NT2/D1 (cell line): ENCODE data around the gene CXCL8.

Experiments used
- SUZ12 ChIP-seq: IDR thresholded peaks from 2 replicates; pipeline ENCODE4 v1.6.1; 2011; ENCODE audit not compliant: insufficient read length, insufficient read depth; ENCODE audit errors: extremely low read depth
- YY1 ChIP-seq: IDR thresholded peaks from 2 replicates; pipeline ENCODE4 v1.6.1; 2011; ENCODE audit not compliant: insufficient read length, insufficient read depth
- ZNF274 ChIP-seq: IDR thresholded peaks from 2 replicates; pipeline ENCODE4 v1.6.1; 2011; ENCODE audit warnings: mild to moderate bottlenecking, low read depth, low read length

GRCh38 chr4:73780243-73780642, 39.9 kb downstream of the CXCL8 start:
- TF ChIP-seq YY1 (no peak), ZNF274 (no peak), SUZ12 (no peak)
